Subcutaneous preadipocyte (primary cell): ENCODE data around the gene FRMPD4. TPM values are rescaled to one million over a fixed set of nuclear protein-coding genes. Genes with fewer than 3 reads are reported as not detected.

Experiments
- small RNA-seq: library from RNA; depleted of rRNA; stranded (forward); fragments of <200 nt; gene quantifications from one replicate; pipeline ENCODE3, GENCODE V24; 2012
- total RNA-seq: library from RNA; depleted of rRNA; stranded (reverse); fragments of >200 nt; gene quantifications from 2 replicates; pipeline ENCODE4 v1.2.3, GENCODE V29; 2012

FRMPD4 gene
- total RNA-seq = under 0.01 TPM in 2 replicates

GRCh38 chrX:12138361-12139313 is at the start of gene FRMPD4:
Gene FRMPD4 (plus strand): TSS chrX:12138473. CDS start chrX:12138972, 499 bp downstream.

Small RNA genes within 50 kb of the gene (small RNA-seq; reads per million reads assigned to genes)
- gene AC119619.1 (not detected), gene RF00019 (not detected), gene RN7SKP290 (not detected)
